ENCODE data around the gene PLEKHM3.
"Not testable (repeated sequence)": the region's sequence is repeated elsewhere in the genome, so short reads cannot be mapped to it uniquely, and the experiment has no call there.

PLEKHM3 gene

DNA sequence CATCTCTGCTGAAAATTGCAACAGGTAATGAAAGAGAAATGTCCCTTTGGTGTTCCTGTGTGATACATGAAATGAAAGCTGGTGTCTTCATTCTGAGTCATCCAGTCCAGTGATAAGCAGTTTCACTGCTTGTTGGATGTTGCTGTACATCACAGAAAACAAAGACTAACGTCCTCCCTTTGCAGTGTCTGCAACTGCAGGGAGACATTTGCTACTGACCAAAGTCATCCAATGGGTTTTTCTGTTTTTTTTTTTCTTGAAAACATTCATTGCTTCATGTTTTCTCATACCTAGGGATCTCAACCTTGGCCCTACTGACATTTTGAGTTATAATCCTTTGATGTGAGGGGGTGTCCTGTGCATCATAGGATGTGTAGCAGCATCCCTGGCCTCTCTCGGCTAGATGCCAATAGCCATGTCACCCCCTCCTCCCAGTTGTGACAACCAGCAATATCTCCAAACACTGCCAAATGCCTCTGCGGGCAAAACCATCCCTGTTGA is 192.0 kb downstream of the PLEKHM3 start:
- in situ Hi-C loops (cut with MboI; ENCODE audit: low sequenced_read_pairs): no loop called here

DNA sequence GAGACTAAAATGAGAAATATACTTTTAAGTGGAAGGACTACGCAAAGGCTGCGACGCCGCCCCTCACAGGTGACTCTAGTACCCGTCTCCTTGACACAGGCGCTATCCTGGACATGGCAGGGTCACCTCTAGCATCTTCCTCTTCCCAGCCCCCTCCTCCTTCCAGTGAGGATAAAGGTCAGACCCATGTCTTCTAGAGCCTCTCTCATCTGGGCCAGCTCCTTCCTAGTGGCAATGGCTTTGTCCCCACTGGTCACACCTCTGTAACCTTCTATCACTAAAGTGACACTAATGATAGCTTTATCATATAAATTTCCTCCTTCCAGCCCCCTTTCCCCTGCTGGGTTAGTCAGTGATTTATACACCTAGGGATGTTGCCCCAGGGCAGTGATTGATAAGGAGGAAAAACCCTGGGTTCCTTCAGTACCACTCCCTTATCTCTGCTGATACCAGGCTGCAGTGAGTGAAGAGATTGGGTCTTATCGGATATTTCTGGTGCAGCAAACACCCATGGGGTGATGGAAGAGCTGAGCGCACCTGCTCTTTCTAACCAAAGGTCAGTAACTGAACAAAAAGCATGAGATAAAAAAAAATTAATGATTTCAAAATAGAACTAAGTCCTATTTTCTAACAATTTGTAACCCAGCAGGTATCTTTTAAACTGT is 193.6 kb downstream of the PLEKHM3 start:
- in situ Hi-C loops (cut with MboI; ENCODE audit: low sequenced_read_pairs): no loop called here

DNA sequence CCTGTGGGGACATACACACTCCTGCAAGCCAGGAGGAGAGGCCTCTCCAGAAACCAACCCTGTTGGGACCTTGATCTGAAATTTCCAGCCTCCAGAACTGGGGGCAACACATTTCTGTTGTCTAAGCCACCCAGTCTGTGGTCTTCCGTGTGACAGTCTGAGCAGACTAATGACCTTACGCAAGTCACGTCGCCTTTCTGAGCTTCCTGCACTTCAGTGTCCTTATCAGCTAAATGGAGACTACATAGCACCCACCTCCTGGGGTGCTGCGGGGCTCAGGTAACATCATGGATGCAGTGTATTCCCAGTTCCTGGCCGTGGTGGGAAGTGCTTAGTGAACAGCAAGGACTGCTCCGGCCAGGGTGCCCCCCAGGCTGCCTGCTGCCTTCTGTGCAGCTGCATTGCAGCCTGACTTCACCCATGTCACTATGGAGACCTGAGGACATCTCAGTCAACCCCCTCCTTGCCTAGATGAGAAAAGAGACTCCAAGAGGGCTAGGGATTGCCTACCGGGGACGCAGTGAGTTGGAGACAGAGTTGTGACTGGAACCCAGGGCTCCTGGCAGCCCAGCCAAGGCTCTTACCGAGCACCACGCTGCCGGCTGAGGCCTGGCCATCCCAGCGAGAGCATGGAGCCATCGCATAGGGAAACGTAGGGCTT is 194.4 kb downstream of the PLEKHM3 start:
- in situ Hi-C loops (cut with MboI; ENCODE audit: low sequenced_read_pairs): no loop called here

DNA sequence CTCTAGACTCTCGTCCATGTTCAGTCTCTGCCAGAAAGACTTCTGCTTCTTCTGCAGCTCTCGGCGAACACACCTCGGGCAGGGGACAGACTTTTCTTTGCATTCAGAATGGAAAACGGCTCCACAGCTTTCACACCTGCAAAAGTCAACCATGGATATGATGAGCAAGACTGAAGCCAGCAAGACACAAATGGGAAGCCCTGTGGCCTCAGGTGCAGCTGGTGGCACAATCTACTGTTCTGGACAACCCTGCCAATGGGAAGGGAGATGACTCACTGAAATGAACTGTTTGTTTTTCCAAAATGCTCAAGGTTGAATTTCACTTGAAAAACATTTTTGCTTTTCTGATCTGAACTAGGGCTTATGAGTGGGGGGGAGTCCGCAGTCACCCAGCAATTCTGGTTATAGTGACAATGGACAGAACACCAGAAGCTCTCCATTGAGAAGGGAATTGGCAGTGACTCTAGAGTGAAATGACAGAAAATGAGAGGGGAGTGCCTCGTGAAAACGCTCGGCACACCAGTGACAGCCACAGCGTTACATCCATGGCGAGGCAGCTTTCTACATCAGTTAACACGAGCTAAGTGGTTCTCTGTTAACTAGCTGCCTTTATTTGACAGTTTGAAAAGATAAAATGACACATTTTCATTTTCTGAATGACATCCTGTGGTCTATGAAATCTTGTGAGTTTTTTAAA is 196.8 kb downstream of the PLEKHM3 start:
- in situ Hi-C loops (cut with MboI; ENCODE audit: low sequenced_read_pairs): no loop called here

DNA sequence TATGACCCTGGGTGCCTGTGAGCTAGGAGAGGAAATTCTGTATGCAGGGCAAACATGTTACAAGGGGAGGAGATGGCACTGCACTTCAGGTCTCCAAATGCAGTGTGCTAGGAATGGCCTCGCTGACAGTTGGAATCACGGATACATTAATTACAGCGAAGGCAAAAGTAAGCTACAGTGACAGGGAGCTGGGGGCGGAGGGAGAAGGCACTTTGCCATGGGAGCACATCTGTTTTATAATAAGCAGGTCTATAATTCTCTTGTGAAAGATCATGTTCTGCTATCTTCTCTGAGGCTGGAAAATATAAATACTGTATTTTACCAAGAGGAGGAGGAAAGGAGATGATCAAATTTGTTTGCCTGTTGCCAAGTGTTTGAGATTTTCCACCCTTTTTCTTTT is 199.3 kb downstream of the PLEKHM3 start:
- in situ Hi-C loops (cut with MboI; ENCODE audit: low sequenced_read_pairs): no loop called here

DNA sequence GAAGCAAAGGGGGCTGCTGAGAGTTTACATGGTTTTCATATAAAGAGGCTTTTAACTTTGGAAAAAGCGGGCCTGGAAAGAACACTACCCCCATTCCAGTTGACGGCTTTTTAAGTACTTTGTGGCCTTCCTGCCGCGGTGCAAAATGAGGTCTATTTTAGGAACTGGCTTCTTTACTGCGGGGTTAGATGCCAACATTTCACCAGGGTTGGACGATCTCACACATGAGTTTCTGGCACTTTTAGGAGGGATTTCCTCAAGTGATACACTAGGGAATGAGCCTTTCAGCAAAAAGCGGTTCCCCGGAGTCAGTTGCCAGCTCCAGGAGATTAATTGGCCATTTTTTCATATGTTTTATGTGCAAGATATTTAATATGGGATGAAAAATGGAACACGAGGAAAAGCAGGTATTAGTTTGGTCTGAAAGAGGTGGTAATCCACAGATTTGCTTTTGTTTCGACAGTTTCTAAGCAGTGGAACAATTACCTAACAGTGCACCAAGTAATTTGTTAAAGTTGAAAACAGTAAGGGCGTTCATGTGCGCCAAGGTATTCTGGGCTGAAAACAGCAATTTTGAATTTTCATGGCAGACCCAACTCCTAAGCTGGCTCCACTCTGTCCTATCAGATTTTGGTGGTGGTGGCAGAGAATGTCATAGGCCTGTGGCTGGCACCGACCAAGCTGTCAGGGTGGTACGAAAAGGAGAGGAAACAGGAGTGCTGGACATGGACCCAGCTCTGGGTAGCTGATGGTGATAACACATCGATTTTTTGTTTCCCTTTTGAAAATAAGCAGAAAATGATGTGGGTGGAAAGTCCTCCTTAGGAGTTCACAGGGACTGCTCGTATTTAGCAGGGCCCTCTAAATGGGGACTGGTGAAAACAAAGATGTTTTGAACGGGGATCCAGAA is 200.0 kb downstream of the PLEKHM3 start:
- in situ Hi-C loops (cut with MboI; ENCODE audit: low sequenced_read_pairs): no loop called here

DNA sequence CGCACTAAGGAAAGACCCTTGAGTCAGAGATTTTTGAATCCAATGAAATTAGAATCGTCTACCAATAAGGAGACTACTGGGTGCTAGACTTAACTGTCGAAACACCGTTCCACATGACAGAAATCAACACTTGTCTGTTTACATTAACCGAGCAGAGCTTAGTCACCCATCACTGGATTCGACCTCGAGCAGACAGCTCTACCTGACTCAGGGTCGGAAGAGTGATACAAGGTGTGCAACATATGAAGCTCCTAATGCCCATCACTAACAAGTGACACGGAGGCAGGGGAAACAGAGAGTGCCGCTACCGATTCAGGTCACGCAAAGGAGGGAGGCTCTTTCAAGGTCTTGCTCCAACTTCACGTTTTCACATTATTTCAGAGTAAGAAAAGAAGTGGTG is 201.5 kb downstream of the PLEKHM3 start:
- in situ Hi-C loops (cut with MboI; ENCODE audit: low sequenced_read_pairs): no loop called here

DNA sequence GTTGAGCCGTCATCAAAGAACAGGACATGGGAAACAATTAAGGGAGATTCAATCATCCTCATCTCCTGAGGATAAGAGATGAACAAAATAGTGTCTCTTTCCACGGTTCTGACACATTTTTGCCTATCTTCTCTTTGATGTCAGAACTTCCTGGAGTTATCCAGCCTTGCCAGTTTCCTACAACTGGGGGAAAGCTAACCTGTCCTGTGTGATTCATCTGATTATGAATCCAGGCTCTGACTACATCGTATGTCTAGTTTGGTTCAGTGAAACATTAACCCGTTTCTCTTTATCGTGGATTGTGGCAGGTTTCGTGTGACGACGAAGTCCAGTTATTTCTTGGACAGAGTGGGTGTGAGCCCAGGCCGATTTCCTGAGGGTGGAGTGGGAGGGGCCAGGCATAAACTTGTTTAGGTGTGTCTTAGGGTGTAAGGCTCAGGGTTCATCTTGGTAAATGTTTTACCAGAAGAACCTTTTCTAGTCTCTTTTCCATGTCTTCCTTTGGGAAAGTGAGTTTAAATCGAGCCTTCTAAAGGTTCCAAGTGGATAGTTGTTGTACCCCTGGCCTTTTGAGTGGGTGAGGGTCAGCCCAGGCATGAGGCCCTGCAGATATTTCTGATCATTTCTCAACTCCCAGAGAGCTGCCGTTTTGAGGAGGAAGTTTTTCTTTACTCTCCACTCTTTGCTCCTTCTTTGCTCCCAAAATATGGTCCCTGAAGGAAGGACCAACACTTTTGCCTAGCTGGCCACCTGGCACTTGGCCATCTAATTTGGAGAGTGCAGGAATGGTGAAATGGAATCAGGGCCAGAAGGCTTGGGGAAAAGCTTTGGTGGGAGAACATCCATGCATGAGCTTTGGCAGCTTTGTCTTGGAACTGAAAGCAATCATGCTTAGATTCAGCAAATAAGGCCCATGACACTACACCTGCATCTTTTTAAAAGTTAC is 205.2 kb downstream of the PLEKHM3 start:
- in situ Hi-C loops (cut with MboI; ENCODE audit: low sequenced_read_pairs): no loop called here

DNA sequence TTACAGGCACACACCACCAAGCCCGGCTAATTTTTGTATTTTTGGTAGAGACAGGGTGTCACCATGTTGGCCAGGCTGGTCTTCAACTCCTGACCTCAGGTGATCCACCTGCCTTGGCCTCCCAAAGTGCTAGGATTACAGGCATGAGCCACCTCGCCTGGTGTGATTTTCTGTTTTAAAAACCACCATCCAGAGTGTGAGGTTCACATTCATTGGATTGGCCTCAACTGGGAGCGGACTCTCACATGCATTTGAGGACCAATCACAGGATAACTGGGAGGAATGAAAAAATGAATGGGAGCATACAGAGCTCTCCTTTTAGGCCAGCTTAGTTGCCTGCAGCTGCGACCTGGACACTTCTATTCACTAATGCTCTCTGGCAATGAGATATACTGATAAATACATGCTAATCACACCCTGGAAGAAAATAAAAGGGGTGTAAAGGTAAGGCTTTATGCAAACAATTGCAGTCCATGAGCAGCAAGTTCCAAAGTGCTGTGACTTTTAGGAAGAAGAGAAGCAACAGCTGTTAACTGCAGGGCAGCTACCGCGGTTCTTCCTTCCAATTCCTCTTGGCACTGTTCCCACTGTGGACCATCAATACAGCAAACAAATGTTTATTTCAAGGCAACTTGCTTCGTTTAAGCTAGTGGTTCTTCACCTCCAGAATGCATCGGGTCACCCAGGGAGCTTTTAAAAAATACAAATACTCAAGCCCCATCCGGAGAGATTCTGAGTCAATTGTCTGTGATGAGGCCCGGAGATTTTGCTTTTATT is 206.1 kb downstream of the PLEKHM3 start:
- in situ Hi-C loops (cut with MboI; ENCODE audit: low sequenced_read_pairs): no loop called here

DNA sequence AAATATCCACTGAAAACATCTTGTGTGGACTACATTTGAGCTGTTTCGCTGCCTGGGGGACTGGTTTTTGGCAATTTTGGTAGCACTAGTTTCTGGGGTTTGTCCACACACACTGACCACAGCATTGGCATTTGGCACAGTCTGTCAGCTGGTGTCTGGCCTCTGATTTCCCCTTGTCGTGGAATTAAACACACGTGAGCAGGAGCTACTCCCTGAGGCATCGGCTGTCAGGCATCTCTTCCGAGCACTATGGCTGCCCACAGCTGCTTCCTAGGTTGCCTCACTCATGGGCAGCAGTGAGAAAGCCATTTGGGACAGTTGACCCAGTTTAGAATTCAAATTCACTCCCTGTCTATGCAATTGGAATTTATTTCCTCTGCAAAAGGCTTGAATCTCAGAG is 208.8 kb downstream of the PLEKHM3 start:
- in situ Hi-C loops (cut with MboI; ENCODE audit: low sequenced_read_pairs): no loop called here

DNA sequence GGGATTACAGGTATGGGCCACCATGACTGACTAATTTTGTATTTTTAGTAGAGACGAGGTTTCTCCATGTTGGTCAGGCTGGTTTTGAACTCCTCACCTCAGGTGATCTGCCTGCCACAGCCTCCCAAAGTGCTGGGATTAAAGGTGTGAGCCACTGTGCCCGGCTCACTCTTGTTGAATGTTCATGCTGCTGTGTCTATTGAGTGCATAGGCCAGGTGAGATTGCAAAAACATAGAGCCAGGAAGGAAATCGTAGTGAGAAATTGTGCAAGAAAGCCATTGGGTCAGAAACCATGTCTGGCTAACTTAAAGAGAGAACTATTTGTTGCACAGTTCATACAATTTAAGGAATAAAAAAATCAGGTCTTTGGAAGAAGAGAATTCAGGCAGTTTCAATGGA is 210.1 kb downstream of the PLEKHM3 start:
- in situ Hi-C loops (cut with MboI; ENCODE audit: low sequenced_read_pairs): no loop called here

DNA sequence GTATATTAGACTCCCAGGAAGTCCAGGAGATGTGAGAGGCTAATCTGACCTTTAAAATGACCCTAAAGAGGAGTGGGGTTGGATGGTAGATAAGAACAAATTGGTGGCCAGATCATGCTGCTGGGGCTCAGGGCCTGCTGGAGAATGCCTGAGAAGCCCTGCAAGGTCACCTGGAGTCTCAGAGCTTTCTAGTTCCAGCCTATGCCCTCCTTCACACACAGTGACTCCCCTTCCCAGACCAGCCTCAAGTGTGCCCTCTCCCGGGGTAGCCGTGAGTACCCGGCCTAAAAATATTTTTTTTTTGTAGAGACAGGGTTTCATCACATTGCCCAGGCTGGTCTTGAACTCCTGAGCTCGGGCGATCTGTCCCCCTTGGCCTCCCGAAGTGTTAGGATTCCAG is 211.4 kb downstream of the PLEKHM3 start:
- in situ Hi-C loops (cut with MboI; ENCODE audit: low sequenced_read_pairs): no loop called here

DNA sequence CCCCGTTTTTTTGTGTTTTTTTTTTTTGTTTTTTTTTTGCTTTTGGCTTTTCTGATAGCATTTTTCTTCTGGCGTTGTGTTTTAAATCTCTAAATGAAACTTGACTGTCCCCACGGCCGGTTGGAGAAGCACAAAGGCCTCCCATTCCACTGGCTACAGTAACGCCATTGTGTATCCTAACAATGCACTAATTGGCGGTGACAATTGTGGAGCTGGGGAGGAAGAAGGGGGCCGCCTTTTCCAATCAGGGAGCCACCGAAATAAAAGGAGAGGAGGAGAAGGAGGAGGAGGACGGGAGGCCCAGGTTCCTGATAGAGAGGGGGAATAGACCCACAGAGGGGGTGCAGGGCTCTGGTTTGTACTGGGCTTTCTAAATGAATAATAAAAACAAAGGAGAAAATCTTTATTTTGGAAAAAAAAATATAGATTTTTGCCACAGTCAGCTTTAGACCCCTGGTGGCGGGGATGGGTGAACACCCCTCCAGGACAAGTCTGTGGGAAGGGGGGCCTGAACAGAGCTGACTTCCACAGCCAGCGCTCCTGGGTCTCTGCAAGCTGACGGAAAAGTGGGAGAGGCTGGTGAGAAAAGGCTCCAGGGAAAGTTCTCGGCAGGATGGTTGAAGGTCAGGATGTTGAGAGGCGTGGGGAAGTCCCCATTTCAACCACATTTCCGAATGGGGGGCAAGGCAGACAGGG is 212.0 kb downstream of the PLEKHM3 start:
- in situ Hi-C loops (cut with MboI; ENCODE audit: low sequenced_read_pairs): no loop called here

DNA sequence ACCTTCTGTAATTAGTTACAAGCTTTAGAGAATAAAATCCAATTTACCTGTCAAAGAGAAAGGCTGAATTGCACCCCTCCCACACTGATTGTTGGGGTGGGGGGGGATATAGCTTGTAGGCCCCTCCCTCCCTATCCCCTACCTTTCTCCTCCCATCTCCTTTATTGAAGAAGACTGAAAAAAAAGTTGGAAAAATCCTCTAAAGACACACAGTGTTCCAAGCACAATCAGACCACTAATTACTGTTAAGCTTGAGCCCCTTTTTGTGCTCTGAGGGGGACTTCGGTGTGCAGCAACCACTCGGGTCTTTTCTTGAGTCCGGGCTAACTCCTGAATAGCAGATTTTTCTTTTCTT is 212.6 kb downstream of the PLEKHM3 start:
- in situ Hi-C loops (cut with MboI; ENCODE audit: low sequenced_read_pairs): no loop called here

DNA sequence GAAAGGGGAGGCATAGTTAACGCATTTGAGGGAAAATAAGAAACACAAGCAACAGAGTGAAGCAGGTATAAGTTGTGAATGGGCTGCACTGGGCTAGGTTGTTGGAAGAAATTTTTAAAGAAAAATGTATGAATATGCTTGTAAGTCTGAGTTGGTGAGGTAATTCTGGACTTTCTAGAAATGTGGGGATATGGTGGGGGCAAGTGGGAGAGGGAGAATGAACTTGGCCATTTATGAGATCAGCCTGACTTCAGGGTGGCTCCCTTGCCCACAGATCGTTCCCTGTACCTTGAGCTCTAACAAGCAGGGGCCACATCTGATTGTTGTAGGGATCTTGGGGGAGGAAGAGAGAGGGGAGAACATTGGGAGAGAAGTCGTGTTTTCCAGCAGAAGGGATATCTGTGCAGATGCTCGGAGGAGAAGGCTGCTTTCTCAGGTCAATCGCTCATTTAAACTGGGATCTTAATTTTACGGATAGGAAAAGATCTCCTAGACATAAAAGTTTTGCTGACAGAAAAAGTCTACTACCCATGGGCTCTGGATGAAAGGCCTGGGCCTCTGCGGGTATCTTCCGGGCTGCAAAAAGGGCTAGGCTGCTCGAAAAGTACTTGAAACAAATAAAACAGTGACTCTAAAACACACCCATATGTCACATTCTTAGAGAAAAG is 213.1 kb downstream of the PLEKHM3 start:
- in situ Hi-C loops (cut with MboI; ENCODE audit: low sequenced_read_pairs): no loop called here

DNA sequence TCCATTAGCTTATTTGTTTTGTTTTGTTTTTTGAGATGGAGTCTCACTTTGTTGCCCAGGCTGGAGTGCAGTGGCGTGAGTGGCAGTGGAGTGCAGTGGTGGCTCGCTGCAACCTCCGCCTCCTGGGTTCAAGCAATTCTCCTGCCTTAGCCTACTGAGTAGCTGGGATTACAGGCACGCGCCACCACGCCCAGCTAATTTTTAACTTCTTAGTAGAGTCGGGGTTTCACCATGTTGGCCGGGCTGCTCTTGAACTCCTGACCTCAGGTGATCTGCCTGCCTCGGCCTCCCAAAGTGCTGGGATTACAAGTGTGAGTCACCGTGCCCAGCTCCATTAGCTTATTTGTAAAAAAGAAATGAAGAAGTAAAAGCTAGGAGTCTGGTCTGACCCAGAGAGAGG is 213.7 kb downstream of the PLEKHM3 start:
- in situ Hi-C loops (cut with MboI; ENCODE audit: low sequenced_read_pairs): not testable (repeated sequence)

DNA sequence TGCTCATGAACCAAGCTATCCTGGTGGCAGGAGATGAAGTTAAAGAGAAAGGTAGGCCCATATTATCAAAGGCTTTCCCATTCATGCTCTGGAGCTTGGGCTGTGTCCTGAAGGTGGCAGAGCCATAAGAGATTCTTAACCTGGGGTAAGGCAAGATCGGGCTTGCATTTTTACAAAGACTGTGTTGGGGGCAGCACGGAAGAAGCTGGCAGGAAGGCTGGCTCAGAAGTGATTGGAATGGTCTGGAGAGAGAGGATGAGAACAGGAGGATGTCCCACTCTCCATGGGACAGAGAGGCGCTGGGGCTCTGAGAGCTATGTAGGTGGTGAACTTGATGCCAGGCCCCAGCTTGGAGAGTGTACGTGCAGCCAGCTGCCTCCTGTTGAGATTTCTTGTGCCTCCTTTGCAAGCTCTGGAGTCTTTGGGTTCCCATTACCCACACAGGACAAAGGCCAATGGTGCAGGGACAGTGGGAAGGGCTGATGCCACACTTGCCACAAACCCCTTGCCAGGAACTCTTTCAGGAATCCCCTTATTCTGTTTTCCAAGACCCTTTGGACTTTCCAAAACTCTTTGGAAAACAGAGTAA is 215.0 kb downstream of the PLEKHM3 start:
- in situ Hi-C loops (cut with MboI; ENCODE audit: low sequenced_read_pairs): no loop called here

DNA sequence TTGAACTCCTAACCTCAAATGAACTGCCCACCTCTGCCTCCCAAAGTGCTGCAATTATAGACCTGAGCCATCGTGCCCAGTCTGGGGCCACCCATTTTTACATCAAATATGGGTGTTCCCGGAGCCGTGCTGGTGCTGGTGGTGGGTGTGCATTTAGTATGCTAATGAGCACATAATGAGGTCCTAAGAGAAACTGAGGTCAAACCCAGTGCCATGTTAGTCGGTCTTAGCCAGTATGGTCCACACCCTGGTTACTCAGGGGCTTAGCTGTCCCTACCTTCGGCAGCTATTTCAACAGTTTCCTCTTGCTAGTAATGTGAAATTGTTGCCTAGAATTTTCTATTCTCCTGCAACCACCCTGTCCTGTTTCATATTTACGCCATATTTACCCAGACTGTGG is 217.2 kb downstream of the PLEKHM3 start:
- in situ Hi-C loops (cut with MboI; ENCODE audit: low sequenced_read_pairs): no loop called here
